Astrocyte (in vitro differentiated cells and primary cell): ENCODE results near the gene SEC22C.

ENCODE experiments used
- EZH2 ChIP-seq: IDR thresholded peaks from 2 replicates; pipeline ENCODE4 v1.6.1; 2012; ENCODE audit warnings: mild to moderate bottlenecking, low read length, inconsistent platforms; ENCODE audit not compliant: insufficient read depth
- TF ChIP-seq, protein P1 (sequence below): IDR thresholded peaks from 2 replicates; pipeline ENCODE4 v1.5.1; 2011; ENCODE audit warnings: low read depth, mild to moderate bottlenecking, inconsistent platforms, low read length, moderate library complexity; ENCODE audit not compliant: insufficient read depth

DNA sequence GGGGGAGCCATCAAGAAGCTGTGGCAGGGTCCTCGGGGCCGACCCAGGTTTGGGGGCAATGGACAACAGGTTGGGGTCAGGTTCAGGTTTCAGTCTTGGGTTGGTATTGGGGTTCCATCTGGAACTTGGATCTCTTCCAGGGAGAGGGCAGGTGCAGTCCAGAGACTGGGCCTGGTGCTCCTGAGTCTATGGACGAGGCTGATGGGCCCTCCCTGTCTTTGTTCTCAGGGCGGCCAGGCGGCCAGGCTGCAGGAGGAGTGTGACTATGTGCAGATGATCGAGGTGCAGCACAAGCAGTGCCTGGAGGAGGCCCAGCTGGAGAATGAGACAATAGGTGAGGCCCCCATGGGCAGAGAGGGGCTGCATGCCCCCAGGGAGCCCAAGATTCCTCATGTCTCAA is 68.2 kb downstream of the SEC22C start:
- TF ChIP-seq EZH2: no peak
- TF ChIP-seq, protein P1, sequence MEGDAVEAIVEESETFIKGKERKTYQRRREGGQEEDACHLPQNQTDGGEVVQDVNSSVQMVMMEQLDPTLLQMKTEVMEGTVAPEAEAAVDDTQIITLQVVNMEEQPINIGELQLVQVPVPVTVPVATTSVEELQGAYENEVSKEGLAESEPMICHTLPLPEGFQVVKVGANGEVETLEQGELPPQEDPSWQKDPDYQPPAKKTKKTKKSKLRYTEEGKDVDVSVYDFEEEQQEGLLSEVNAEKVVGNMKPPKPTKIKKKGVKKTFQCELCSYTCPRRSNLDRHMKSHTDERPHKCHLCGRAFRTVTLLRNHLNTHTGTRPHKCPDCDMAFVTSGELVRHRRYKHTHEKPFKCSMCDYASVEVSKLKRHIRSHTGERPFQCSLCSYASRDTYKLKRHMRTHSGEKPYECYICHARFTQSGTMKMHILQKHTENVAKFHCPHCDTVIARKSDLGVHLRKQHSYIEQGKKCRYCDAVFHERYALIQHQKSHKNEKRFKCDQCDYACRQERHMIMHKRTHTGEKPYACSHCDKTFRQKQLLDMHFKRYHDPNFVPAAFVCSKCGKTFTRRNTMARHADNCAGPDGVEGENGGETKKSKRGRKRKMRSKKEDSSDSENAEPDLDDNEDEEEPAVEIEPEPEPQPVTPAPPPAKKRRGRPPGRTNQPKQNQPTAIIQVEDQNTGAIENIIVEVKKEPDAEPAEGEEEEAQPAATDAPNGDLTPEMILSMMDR: no peak
